Endothelial cell of umbilical vein (primary cell): Measurements from ENCODE around the gene EFCAB5. TPM values are rescaled to one million over a fixed set of nuclear protein-coding genes. Genes with fewer than 3 reads are reported as not detected.
A peak's percentile ranks its signal among the peaks of the same experiment; 100 is the strongest.

Source experiments
- BruUV-seq: library from RNA; stranded (reverse); fragments of 400-500 nt; replicated peaks from 2 replicates; lab custom pipeline; 2021; lab: Mats Ljungman, UMichigan
- CTCF ChIA-PET: fragments of 300-600, 350-600 bp; sonication (Branson Sonifier 250); formaldehyde crosslinking; loops from one replicate; lab custom pipeline; 2021; ENCODE audit warnings: antibody characterized with exemption, inconsistent platforms; lab: Charles Lee
- POLR2A ChIA-PET: fragments of 300-600, 350-600 bp; sonication (Branson Sonifier 250); formaldehyde crosslinking; loops from one replicate; lab custom pipeline; 2021; ENCODE audit warnings: antibody characterized with exemption, inconsistent platforms; lab: Charles Lee
- DNase-seq: peaks from one replicate; pipeline ENCODE4 v3.0.0-alpha.2; 2011; ENCODE audit warnings: low read depth, low spot score
- FAIRE-seq: peaks from 2 replicates; lab custom pipeline; 2011; peaks lifted over from hg19 to GRCh38; lab: Jason Lieb, UNC
- H2AFZ ChIP-seq: 2 replicates; pipeline ENCODE4 v1.6.0; 2012; ENCODE audit warnings: low read depth, low read length, control low read depth, inconsistent platforms
- H3K27ac ChIP-seq: 2 replicates; pipeline ENCODE4 v1.5.1; 2011; ENCODE audit warnings: low read depth, mild to moderate bottlenecking, control low read depth, low read length, moderate library complexity; ENCODE audit not compliant: insufficient read depth
- H3K27me3 ChIP-seq, 2 experiments: 2 replicates each; pipeline versions ENCODE4 v1.6.0 to v1.6.1; 2011; ENCODE audit warnings: low read length in 2 of 2, mixed read lengths in 1 of 2; ENCODE audit not compliant: control insufficient read depth in 2 of 2, insufficient read depth in 2 of 2
- H3K36me3 ChIP-seq, 2 experiments: 2 replicates in 1 of 2; 3 replicates in 1 of 2; pipeline ENCODE4 v1.5.1; 2011; ENCODE audit warnings: low read length in 2 of 2, mild to moderate bottlenecking in 1 of 2, moderate library complexity in 1 of 2; ENCODE audit not compliant: control insufficient read depth in 2 of 2, insufficient read depth in 2 of 2; ENCODE audit errors: extremely low read depth in 1 of 2
- H3K4me1 ChIP-seq: 3 replicates; pipeline ENCODE4 v1.5.1; 2011; ENCODE audit warnings: mild to moderate bottlenecking, low read length; ENCODE audit not compliant: control insufficient read depth, insufficient read depth; ENCODE audit errors: extremely low read depth
- H3K4me2 ChIP-seq: 2 replicates; pipeline ENCODE4 v1.6.1; 2011; ENCODE audit warnings: low read length, control low read depth, mixed read lengths; ENCODE audit not compliant: insufficient read depth
- H3K4me3 ChIP-seq, 3 experiments: fragments of 200-600 bp in 1 of 3; sonication (generic), shearing (Covaris generic) in 1 of 3; replicated peaks in 1 of 3; 2 replicates each; pipeline ENCODE4 v1.5.1; 2011 to 2016; ENCODE audit warnings: control low read depth in 3 of 3, low read length in 3 of 3, mild to moderate bottlenecking in 2 of 3, inconsistent platforms in 1 of 3, low read depth in 1 of 3, moderate library complexity in 1 of 3; ENCODE audit not compliant: insufficient read depth in 1 of 3
- H3K79me2 ChIP-seq: 2 replicates; pipeline ENCODE4 v1.6.0; 2012; ENCODE audit warnings: low read length, inconsistent platforms; ENCODE audit not compliant: control insufficient read depth, insufficient read depth
- H3K9ac ChIP-seq: replicated peaks from 2 replicates; pipeline ENCODE3; 2011; ENCODE audit warnings: low read length, control low read depth; ENCODE audit not compliant: insufficient read depth; ENCODE audit errors: extremely low read depth
- H3K9me1 ChIP-seq: replicated peaks from 3 replicates; pipeline ENCODE4 v1.6.0; 2011; ENCODE audit warnings: mild to moderate bottlenecking, low read length; ENCODE audit not compliant: control insufficient read depth, insufficient read depth; ENCODE audit errors: extremely low read depth
- H3K9me3 ChIP-seq: replicated peaks from 2 replicates; pipeline ENCODE4 v1.5.1; 2012; ENCODE audit warnings: low read length, inconsistent platforms; ENCODE audit not compliant: control insufficient read depth, insufficient read depth
- H4K20me1 ChIP-seq: replicated peaks from 2 replicates; pipeline ENCODE3; 2011; ENCODE audit warnings: mild to moderate bottlenecking, low read length; ENCODE audit not compliant: control insufficient read depth, insufficient read depth; ENCODE audit errors: extremely low read depth
- CTCF ChIP-seq, 2 donors: IDR thresholded peaks; 1 replicate in 1 of 2; 2 replicates in 1 of 2; pipeline ENCODE4 v1.5.1; 2011; ENCODE audit warnings: low read length in 2 of 2, mild to moderate bottlenecking in 2 of 2, moderate library complexity in 2 of 2, control low read depth in 1 of 2, inconsistent platforms in 1 of 2, low read depth in 1 of 2; ENCODE audit not compliant: insufficient read depth in 1 of 2; ENCODE audit errors: extremely low read depth in 1 of 2
- EZH2 ChIP-seq: IDR thresholded peaks from 2 replicates; pipeline ENCODE4 v1.6.1; 2012; ENCODE audit warnings: borderline replicate concordance, low read depth, mild to moderate bottlenecking, moderate library complexity, low read length, inconsistent platforms; ENCODE audit not compliant: severe bottlenecking
- FOS ChIP-seq: IDR thresholded peaks from 2 replicates; pipeline ENCODE4 v1.6.1; 2011; ENCODE audit warnings: mild to moderate bottlenecking, low read length, moderate library complexity, borderline replicate concordance; ENCODE audit not compliant: insufficient read depth
- GATA2 ChIP-seq: IDR thresholded peaks from 2 replicates; pipeline ENCODE4 v1.7.0; 2011; ENCODE audit warnings: low read depth, mild to moderate bottlenecking, moderate library complexity, mixed read lengths, low read length; ENCODE audit not compliant: insufficient read length, insufficient read depth
- JUN ChIP-seq: IDR thresholded peaks from 2 replicates; pipeline ENCODE4 v1.6.1; 2011; ENCODE audit warnings: borderline replicate concordance, low read depth; ENCODE audit not compliant: insufficient read length, insufficient read depth
- MYC ChIP-seq: IDR thresholded peaks from one replicate; pipeline ENCODE4 v1.6.1; 2011; ENCODE audit warnings: mild to moderate bottlenecking, low read depth, low read length
- POLR2A ChIP-seq: IDR thresholded peaks from 2 replicates; pipeline ENCODE4 v1.6.1; 2012; ENCODE audit warnings: low read depth, mild to moderate bottlenecking, control low read depth, low read length
- POLR2AphosphoS5 ChIP-seq: IDR thresholded peaks from 2 replicates; pipeline ENCODE4 v1.6.1; 2012; ENCODE audit warnings: low read depth, mild to moderate bottlenecking, control low read depth, low read length, moderate library complexity; ENCODE audit not compliant: insufficient read depth
- dilution Hi-C: fragments of 300-500 bp; cut with MboI; formaldehyde crosslinking; loops from one replicate; pipeline ENCODE4 v1.15.0; 2019; ENCODE audit warnings: low sequenced_read_pairs; ENCODE audit not compliant: extremely low pct_ligation_motif_present
- intact Hi-C: fragments of 100-400 bp; cut with micrococcal nuclease; formaldehyde crosslinking; loops from one replicate; pipeline ENCODE4 v1.10.0; 2022
- polyA plus RNA-seq, 4 experiments: library from polyadenylated mRNA; depleted of rRNA in 3 of 4; stranded (reverse) in 3 of 4; unstranded in 1 of 4; fragments of >200 nt; gene quantifications; 2 replicates each; pipeline versions ENCODE4 v1.2.1 to v1.2.3, GENCODE V29; 2011 to 2012; ENCODE audit warnings: missing spikeins in 1 of 4
- total RNA-seq: library from RNA; stranded (reverse); gene quantifications from 2 replicates; pipeline ENCODE4 v1.2.3, GENCODE V29; 2021
- TF ChIP-seq, protein P1 (sequence below): IDR thresholded peaks from 2 replicates; pipeline ENCODE4 v1.6.1; 2011; ENCODE audit not compliant: insufficient read depth, insufficient read length

Gene EFCAB5
- total and polyA plus RNA-seq, 2 donors (not counting 3 experiments of a cell fraction or from before 2014, with no cell fraction given): 0.04 to 0.40 TPM

DNA sequence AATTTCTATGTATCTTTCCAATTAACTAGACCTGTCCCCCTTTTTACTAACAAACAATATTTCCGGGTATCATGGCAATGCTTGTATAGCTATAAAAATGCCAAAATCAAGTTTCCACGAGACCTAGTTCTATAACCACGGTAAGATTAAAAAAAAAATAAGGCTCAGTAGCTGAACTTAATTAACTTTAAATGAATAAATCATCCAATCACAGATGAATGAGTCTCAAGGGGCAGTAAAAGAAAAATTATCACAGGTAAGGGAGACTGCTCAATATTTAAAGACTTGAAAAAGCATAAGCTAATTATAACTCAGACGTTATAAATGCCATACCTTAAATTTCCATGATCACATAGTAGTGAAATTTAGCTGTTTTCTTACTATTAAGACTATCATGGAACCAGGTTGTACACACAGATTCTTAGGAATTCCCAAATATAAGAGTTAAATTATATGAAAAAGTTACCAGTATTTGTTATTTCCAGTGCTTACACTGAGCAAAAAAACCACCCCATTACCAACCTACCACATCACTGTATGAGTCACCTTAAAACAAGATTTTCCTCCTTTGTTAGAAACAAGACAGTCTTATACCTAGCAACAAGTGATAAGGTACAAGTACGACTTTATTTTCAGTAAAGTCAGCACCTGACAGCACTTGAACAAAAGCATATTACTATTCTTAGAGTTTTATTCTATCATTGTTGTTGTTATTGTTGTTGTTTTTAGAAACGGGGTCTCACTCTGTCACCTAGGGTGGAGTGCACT lies 32.0 kb upstream of the EFCAB5 start:
- no peak for FAIRE-seq

More for the DNA sequence above, 32.0 kb upstream of the EFCAB5 start:
- H2AFZ ChIP-seq: no peak overlapping the region
- no peak overlapping the region for H3K27ac ChIP-seq
- no TSS peak for BruUV-seq
- intact Hi-C loops: no loop called here
- no peak overlapping the region for H3K9ac ChIP-seq
- ChIA-PET POLR2A (interaction anchor here (0.5 kb wide), 1 partner anchor 582 kb away, joined by 4 read pairs; no protein-coding TSS in a partner anchor), CTCF (interaction anchor here (0.8 to 2.0 kb wide), 8 partner anchors 10 to 184 kb away, joined by 3 to 10 read pairs (median 4); no protein-coding TSS in a partner anchor)
- no peaks in the 10 kb centered on the region for H3K9me3 ChIP-seq
- peaks cover 39% of the 10 kb centered on the region for H3K79me2 ChIP-seq
- H3K4me3 ChIP-seq: no peak overlapping the region
- H4K20me1 ChIP-seq: peaks cover 4% of the 10 kb centered on the region
- dilution Hi-C loops: no loop called here
- H3K27me3 ChIP-seq: no peaks in the 10 kb centered on the region
- H3K4me1 ChIP-seq: no peaks in the 10 kb centered on the region
- H3K9me1 ChIP-seq: no peaks in the 10 kb centered on the region
- no peak for DNase-seq
- no peak for TF ChIP-seq CTCF (IDR thresholded peaks at IDR 0.05; ENCODE audit: extremely low read depth in 1 of 2, insufficient read depth in 1 of 2, low read depth in 1 of 2, low read length in 2 of 2)
- no peak for TF ChIP-seq POLR2A
- TF ChIP-seq, protein P1, sequence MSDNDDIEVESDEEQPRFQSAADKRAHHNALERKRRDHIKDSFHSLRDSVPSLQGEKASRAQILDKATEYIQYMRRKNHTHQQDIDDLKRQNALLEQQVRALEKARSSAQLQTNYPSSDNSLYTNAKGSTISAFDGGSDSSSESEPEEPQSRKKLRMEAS: no peak
- TF ChIP-seq POLR2AphosphoS5: no peak
- no peak for TF ChIP-seq MYC
- TF ChIP-seq JUN: peak; percentile 15
- no peak for TF ChIP-seq GATA2
- peak; percentile 26 for TF ChIP-seq FOS
- TF ChIP-seq EZH2: no peak
- no peak overlapping the region for H3K4me2 ChIP-seq
- H3K36me3 ChIP-seq: no peaks in the 10 kb centered on the region
